GM21526 (cell line): Measurements from ENCODE around the gene CMPK1.
A peak's percentile ranks its signal among the peaks of the same experiment; 100 is the strongest.
"Not testable (repeated sequence)": the region's sequence is repeated elsewhere in the genome, so short reads cannot be mapped to it uniquely, and the experiment has no call there.

ENCODE experiments used
- ATAC-seq: cut with Tn5 transposase; IDR thresholded peaks from one replicate; pipeline ENCODE4 v1.9.1; 2021; ENCODE audit warnings: moderate library complexity; ENCODE audit not compliant: unreplicated experiment, low FRiP score

The CMPK1 gene

DNA sequence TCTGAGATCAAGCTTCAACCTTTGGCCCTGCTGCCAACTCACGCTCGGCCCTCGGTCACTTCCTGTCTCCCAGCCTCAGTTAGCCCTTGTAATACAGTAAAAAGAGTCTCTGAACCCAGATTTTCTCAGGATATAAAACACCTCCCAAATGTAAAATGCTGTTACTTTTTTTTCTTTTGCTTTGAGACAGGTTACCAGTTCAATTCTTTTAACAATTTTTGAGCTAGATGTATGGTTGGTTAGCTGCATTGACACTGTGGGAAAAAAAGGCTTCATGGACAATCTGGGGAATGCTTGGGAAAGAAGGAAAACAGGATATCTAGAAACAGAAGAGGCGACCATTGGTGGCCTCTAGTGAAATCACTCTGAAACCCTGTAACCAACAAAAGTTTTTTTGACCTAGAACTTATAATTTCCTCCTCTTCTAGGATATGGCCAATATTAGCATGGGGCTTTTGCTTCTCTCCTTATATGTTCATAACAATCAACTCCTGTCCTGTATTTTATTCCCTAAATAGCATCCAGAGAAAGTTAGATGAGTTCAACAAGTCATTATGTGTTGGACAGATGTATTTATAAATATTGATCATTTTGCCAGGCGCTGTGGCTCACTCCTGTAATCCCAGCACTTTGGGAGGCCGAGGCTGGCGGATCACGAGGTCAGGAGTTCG lies 1.3 kb downstream of the CMPK1 start:
- no peak for ATAC-seq

DNA sequence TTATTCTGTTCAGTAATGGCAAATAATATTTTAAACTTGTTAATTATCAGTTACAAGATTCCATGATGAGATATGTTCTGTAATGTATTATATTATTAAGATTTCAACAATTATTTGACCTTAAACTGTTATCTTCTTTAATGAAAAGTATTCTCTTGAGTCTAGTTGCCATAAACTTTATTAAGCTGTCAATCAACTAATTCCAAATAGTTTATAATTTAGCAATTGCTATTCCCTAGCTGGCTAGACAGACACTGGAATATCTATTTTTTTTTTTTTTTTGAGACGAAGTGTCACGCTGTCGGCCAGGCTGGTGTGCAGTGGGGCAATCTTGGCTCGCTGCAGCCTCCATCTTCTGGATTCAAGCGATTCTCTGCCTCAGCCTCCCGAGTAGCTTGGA lies 3.8 kb downstream of the CMPK1 start:
- ATAC-seq: no peak

DNA sequence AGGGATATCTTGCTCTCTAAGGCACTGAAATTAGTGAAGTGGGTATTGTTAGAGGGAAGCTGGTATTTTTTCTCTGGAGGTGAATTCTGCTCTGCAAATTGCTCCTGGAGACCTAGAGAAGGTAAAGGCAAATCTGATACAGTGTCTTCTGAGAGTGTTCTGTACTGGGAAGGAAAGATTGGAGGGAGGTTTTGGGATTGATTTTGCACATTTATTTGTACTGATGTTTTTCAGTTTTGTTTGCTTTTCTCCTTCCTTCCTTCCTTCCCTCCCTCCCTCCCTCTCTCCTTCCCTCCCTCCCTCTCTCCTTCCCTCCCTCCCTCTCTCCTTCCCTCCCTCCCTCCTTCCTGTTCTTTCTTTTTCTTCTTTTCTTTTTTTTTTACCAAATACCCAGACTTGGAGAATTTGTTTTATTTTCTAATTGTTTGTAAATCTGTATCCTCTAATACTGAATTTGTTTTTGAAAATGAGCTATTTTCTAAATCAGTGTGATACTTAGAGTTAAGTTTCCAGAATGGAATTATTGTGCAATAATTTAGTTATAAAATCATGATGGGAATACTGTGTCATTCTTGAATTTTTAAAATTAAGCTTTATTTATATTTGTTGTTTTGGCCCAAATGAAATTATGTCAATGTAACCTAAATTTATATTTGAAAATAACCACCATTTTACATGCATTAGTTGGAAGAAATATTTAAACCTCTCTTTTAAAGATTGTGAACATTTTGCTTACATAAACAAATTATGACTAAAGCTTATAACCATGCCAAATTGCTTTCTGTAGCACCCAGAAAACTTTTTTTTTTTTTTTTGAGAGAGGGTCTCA lies 4.9 kb downstream of the CMPK1 start:
- ATAC-seq: no peak

DNA sequence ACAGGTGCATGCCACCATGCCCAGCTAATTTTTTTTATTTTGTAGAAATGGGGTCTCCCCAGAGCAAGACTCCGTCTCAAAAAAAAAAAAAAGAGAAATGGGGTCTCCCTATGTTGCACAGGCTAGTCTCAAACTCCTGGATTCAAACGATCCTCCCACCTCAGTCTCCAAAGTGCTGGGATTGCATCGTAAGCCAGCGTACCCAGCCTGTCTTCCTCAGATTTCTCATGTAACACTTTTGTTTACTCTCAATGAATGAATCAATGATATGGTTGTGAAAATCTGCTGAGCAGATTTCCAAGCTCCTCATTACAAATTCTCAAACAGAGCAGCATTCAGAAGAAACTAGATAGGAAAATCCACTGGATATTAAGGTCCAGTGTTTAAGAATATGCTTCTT lies 6.6 kb downstream of the CMPK1 start:
- ATAC-seq: no peak

DNA sequence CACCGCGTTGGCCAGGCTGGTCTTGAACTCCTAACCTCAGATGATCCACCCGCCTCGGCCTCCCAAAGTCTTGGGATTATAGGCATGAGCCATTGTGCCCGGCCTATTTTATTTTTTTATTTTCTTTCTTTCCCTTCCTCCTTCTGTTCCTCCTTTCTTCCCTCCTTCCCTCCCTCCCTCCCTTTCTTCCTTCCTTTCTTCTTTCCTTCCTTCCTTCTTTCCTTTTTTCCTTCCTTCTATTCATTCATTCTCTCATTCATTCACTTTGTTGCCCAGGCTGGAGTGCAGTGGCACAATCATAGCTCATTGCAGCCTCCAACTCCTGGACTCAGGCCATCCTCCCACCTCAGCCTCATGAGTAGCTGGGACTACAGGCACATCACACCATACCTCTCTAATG lies 13.4 kb downstream of the CMPK1 start:
- ATAC-seq: not testable (repeated sequence)

DNA sequence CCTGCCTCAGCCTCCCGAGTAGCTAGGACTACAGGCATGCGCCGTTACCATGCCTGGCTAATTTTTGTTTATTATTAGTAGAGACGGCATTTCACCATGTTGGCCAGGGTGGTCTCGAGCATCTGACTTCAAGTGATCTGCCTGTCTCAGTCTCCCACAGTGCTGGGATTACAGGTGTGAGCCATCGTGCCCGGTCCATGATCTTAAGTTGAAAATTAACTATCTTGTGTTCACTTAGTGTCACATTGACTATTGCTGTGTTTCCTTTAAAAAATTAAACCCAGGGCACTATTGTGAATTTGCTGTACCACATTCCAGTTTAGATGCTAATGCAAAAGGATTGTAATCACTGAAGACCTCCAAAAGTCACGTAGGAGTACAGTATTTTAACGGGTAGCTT lies 14.1 kb downstream of the CMPK1 start:
- ATAC-seq: no peak

DNA sequence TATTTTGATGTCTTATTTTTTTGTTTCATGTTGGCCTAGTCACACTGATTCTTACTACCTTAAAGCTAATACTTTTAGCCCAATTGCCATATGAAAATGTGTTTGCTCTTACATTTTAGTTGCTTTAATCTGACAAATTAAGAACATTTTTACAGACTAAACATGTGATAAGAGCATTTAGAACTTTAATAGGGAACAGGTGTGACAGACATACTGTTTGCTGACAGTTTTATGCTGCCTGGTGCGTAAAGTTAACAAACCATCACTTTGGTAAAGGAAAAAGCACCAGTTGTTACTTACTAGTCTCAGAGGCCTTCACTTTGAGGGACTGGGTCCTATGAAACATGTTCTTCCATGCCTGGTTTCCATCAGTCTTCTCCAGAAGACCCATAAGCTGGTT lies 14.7 kb downstream of the CMPK1 start:
- ATAC-seq: no peak

DNA sequence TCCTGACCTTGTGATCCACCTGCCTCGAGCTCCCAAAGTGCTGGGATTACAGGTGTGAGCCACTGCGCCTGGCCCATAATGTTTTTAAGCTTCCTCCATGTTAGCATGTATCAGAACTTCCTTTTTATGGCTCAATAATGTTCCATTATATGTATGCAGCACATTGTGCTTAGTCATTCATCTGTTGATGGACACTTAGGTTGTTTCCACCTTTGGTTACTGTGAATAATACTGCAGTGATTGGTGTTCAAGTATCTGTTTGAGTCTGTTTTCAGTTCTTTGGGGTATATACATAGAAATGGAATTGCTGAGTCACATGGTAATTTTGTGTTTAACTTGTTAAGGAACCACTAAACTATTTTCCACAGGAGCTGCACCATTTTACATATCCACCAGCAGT lies 17.7 kb downstream of the CMPK1 start:
- peak; percentile 68 for ATAC-seq

DNA sequence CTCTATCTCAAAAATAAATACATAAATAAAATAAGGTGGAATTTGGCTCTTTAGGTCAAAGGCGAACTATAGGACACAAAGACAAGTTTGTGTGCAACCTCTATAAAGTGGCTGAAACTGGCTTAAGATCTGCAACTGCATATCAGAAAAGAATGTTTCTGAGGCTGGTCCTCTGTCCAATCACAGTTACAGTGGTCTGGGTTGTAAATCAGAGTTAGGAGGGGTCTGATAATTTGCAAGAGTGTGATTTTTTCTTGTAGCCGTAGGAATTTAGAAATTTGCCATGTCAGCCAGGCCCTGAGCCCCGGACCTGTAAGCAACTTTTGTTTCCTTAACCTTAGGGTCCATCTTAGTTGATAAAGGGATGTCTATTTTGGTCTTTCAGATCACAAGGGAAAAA lies 27.8 kb downstream of the CMPK1 start:
- no peak for ATAC-seq

DNA sequence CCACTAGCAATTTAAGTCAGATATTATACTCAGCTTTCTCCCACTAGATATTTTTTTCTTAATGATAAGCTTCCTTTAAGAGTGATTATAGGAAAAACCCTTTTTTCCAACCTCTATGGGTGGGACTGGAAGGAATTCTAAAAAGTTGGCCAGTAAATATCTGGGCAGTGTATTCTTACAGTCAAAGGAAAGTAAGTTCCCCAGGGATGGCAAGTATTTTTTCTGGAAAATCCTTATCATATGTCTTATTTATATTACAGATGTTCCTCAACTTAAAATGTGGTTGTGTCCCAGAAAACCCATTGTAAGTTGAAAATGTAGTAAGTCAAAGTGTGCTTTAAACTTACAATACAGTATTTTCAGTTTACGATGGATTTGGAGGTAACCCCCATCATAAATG lies 29.2 kb downstream of the CMPK1 start:
- no peak for ATAC-seq

DNA sequence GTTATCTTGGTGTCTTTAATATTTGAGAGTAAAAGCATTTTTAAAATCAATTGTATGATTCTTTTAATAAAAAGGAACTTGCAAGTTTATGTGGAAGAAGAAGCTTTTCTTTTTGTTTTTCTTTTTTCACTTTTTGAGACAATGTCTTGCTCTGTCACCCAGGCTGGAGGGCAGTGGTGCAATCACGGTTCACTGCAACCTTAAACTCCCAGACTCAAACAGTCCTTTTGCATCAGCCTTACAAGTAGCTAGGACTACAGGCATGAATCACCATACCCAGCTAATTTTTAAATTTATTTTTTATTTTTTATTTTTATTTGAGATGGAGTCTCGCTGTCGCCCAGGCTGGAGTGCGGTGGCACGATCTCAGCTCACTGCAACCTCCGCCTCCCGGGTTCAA lies 34.1 kb downstream of the CMPK1 start:
- no peak for ATAC-seq

DNA sequence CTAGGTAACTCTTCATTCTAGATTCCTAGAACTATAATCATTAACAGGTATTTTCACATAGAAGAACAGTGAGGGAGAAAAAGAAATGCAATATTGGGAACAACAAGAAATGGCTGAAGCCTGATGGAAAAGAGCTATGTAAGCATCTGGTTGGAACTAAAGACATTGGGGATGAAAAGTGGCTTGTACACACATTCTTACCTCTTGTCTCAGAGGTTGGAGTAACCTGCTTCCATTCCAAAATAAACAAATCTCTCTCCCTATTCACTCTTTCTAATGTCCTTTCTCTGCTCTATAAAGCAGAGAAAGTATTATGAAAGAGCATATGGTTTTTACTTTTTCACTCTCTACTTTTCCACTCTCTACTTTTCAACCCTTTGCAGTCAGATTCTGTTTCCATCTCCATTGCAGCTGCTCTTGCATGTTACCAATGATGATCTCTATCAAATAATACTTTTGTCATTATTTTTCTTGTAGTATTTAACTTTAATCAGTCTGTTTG lies 37.5 kb downstream of the CMPK1 start:
- no peak for ATAC-seq

DNA sequence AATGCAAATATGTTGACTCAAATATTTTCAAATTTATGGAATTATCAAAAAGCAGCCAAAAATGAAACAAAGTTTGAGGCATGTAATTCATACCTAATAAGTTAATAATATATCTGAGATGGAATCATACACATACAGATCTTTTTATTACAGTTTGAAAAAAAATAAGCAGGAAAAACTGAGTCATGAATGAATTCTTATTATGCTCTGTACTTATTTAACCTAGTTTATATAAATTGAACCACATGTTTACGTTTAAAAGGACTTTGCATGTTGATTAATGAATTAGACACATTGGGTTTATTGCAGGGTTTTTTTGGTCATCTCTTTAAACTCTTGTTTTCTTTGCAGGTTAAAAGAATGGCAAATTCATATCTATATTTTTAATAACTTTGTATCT lies 40.9 kb downstream of the CMPK1 start:
- no peak for ATAC-seq

DNA sequence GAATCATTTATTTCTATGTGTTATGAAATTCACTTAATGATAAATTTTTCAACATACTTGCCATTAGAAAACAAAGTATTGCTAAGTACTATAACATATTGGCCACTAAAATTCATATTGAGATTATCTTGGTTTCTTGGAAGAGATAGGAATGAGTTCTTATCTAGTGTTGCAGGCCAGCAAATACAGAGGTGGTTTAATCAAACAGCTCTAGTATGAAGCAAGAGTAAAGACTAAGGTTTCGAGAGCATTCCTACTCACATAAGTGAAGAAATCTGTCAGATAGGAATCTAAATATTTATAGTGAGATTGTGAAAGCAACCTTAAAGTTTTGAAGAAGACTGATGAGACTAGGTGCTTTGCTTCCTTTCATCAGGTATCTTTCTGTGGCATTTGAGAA lies 44.6 kb downstream of the CMPK1 start:
- ATAC-seq: no peak

DNA sequence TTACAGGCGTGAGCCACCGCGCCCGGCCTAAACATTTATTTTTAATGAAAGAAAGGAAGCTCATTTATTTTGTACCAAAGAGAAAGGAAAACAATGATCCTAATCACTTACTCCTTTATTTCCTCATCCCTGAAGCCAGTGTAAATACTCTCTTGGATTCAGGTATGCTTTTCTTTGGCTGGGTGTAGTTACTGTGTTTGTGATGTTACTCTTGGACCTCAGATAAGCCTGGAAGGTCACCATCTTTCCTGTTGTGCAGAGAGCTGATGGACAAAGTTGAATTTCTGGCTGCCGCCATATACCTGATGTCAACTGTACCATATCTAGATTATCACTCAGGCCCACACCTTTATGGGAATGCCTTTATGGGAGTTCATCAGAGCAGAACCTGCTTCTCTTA lies 47.1 kb downstream of the CMPK1 start:
- no peak for ATAC-seq

DNA sequence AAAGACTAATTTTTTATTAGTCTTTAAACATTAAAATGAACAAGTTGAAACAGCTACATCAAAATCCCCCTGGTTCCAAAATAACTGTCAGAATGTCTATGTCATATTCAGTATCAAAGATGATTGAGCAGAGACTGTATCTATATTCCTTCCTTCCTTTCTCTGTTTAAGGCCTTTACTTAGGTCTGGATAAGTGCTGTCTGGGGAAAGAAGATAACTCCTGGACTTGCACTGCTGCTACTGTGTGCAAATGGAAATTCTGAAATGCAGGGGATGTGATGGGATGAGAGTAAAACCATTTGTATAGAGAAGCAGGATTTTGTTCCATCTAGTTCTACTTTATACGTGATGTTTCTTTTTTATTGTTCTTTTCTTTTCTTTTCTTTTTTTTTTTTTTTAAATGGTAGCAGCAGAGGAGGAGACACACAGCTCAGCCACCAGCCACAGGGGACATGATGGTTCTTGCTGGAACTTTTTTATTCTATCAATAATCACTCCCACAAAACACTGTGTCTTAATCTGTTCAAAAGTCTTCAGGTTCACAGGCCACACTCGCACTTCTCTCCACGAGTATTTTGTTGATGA lies 48.9 kb downstream of the CMPK1 start:
- no peak for ATAC-seq

DNA sequence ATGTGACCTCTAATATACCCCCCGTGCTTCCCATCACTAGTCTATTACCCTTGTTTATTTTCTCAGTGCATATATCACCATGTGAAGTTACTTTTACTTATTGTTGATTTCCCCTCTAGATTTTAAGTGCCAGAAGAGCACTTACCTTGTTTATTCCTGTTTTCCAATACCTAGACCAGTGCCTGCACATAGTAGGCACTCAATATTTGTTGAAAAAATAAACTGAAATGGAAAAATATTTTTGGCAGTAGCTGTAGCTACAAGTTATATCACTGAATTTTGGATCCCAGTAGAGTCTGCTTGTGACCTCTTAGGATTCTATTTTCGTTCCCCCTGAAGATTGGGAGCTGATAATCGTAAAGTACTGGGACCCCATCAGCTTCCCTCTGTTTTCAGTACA lies 50.5 kb downstream of the CMPK1 start:
- ATAC-seq: no peak

DNA sequence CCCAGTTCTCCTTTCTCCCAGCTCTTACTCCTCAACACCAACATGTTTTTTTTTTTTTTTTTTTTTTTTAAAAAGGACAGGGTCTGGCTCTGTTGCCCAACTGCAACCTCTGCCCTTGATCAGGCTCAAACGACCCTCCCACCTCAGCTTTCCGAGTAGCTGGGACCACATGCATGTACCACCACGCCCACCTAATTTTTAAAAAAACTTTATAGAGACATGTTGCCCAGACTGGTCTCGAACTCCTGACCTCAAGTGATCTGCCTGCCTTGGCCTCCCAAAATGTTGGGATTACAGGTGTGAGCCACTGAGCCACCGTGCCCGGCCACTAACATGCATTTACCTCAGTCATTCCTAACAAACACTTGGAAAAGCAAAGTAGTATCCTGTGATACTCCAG lies 51.4 kb downstream of the CMPK1 start:
- ATAC-seq: no peak

DNA sequence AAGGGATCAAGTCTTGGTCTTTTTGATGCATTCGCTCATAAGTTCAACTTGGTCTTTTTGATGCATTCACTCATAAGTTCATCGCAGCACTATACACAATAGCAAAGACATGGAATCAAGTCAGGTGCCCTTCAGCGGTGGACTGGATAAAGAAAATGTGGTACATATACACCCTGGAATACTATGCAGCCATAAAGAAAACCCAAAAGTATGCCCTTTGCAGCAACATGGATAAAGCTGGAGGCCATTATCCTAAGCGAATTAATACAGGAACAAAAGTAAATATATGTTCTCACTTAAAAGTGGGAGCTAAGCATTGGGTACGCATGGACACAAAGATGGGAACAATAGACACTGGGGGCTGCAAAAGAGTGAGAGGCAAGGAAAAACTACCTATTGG lies 52.7 kb downstream of the CMPK1 start:
- no peak for ATAC-seq

DNA sequence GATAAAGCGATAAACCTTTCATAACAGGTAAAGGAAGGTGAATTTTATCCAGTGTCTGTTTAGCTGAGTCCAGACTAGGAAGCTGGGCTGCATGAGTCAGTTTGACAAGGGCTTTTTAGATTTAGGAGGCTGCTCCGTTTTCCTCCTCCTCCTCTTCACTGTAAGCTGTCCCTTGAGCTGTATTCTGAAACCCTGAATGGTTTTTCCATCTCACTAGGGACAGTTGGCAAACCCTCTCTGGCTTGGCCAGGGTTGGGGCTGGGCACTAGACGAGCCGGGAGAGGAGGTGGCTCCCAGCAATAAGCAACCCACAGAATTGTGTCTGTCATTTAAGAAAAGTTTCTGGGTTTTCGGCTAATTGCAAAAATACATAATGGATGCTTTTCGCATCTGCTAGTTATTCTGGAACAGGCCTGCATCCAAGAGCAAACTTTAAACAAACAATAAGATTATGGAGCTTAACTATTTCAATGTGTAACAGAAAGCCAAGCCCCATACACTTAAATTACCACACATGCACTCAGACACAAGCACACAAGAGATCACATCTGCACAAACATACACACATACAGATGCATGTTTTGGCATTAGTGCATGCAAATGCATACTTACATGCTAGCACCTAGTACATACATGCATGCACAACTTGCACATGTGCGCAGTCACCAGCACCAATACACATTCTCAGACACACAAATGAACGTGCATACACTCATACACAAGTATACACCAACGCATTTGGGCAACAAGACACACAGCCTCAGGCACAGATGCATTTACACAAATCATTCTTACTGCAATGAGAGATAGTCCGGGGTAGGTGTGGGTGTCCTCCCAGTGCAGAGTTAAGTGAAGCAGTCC lies 54.7 kb downstream of the CMPK1 start:
- ATAC-seq: no peak

DNA sequence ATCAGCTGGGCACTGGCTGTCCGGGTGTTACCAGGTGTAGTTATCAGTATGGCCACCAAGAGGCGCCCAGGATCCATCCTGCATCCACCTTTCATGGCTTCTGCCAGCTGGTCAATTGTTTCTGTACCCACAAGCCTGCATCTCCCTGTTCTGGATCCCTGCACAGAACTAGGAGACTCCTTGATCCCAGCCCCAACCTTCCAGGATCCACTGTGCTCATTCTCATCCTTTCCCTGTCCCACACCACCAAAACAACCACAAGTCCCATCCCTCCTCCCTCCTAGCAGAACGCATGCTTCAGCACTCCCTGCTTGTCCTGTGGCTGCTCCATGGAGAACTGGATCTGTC lies 55.3 kb downstream of the CMPK1 start:
- ATAC-seq: peak; percentile 79
